Colonic mucosa (tissue), 4 donors: Measurements from ENCODE around the gene EEFSEC. TPM values are rescaled to one million over a fixed set of nuclear protein-coding genes. Genes with fewer than 3 reads are reported as not detected.

Experiments used
- DNase-seq: peaks from one replicate; pipeline ENCODE4 v3.0.0-alpha.2; 2020
- H3K27ac ChIP-seq: fragments of 200-600 bp; one replicate; pipeline ENCODE4 v1.8.0; 2021
- H3K27me3 ChIP-seq: fragments of 200-600 bp; one replicate; pipeline ENCODE4 v1.8.0; 2021
- H3K36me3 ChIP-seq: fragments of 200-600 bp; one replicate; pipeline ENCODE4 v1.8.0; 2021
- H3K4me1 ChIP-seq: fragments of 200-600 bp; one replicate; pipeline ENCODE4 v1.8.0; 2021; ENCODE audit warnings: mild to moderate bottlenecking
- H3K4me3 ChIP-seq: fragments of 200-600 bp; one replicate; pipeline ENCODE4 v1.8.0; 2021
- H3K9ac ChIP-seq, 2 donors: one replicate each; pipeline ENCODE4 v1.7.0; 2013; ENCODE audit warnings: control low read depth in 2 of 2, low read depth in 2 of 2, low read length in 2 of 2
- H3K9me3 ChIP-seq: fragments of 200-600 bp; one replicate; pipeline ENCODE4 v1.8.0; 2021
- CTCF ChIP-seq: fragments of 200-600 bp; IDR thresholded peaks from one replicate; pipeline ENCODE4 v1.8.0; 2022; ENCODE audit warnings: antibody characterized with exemption, mild to moderate bottlenecking
- intact Hi-C: fragments of 100-400 bp; cut with DNase I; formaldehyde crosslinking; loops from one replicate; pipeline ENCODE4 v1.14.1; 2022
- total RNA-seq, 2 donors: library from RNA; stranded (reverse); fragmentation: NEBNext Ultra II Directional in 1 of 2; extraction: Animal tissue kit (Norgen Biotek cat#: 25700) in 1 of 2; gene quantifications; one replicate each; pipeline ENCODE4 v1.2.1, GENCODE V29; 2021
- donor health status: healthy.
- donor health status: DM: no; HTN: no; CAD: no.
- donor health status: DM: no; HTN: no; CAD: no.

Gene EEFSEC
- total RNA-seq, 2 donors from 2014 or later: 8.6 to 16.6 TPM

GRCh38 chr3:128289534-128289933 is 136.3 kb downstream of the EEFSEC start:
- no peak overlapping the region for H3K4me3 ChIP-seq
- no peaks in the 10 kb centered on the region for H3K4me1 ChIP-seq
- no peak for TF ChIP-seq CTCF
- H3K9ac ChIP-seq: no peak overlapping the region
- H3K36me3 ChIP-seq: no peaks in the 10 kb centered on the region
- H3K9me3 ChIP-seq: no peaks in the 10 kb centered on the region
- no peak overlapping the region for H3K27ac ChIP-seq
- H3K27me3 ChIP-seq: no peaks in the 10 kb centered on the region
- intact Hi-C loops: no loop called here
- DNase-seq: peak; percentile 4

- no peaks in the 10 kb centered on the region for H3K27me3 ChIP-seq
Observed at GRCh38 chr3:128290484-128290883, 137.2 kb downstream of the EEFSEC start.

GRCh38 chr3:128293930-128294329 is 140.6 kb downstream of the EEFSEC start:
- intact Hi-C loops: no loop called here
- DNase-seq: no peak
- H3K4me3 ChIP-seq: no peak overlapping the region

More at GRCh38 chr3:128290484-128290883, 137.2 kb downstream of the EEFSEC start:
- no peaks in the 10 kb centered on the region for H3K36me3 ChIP-seq
- no peaks in the 10 kb centered on the region for H3K4me1 ChIP-seq
- intact Hi-C loops: no loop called here
- H3K9ac ChIP-seq: no peak overlapping the region
- no peak for DNase-seq
- H3K4me3 ChIP-seq: no peak overlapping the region
- no peak for TF ChIP-seq CTCF
- H3K27ac ChIP-seq: no peak overlapping the region
- H3K9me3 ChIP-seq: no peaks in the 10 kb centered on the region

GRCh38 chr3:128294999-128295468 is 141.8 kb downstream of the EEFSEC start:
- H3K27ac ChIP-seq: no peak overlapping the region
- DNase-seq: peak; percentile 11
- intact Hi-C loops: no loop called here

More at GRCh38 chr3:128293930-128294329, 140.6 kb downstream of the EEFSEC start:
- Histone ChIP-seq H3K4me1 (no peaks in the 10 kb centered on the region), H3K9me3 (no peaks in the 10 kb centered on the region), H3K27me3 (no peaks in the 10 kb centered on the region), H3K36me3 (no peaks in the 10 kb centered on the region), H3K27ac (no peak overlapping the region), H3K9ac (no peak overlapping the region)
- TF ChIP-seq CTCF: no peak

GRCh38 chr3:128296469-128297251 is 143.4 kb downstream of the EEFSEC start:
- DNase-seq: peak; percentile 5
- no peaks in the 10 kb centered on the region for H3K4me1 ChIP-seq
- H3K36me3 ChIP-seq: no peaks in the 10 kb centered on the region
- H3K4me3 ChIP-seq: no peak overlapping the region
- intact Hi-C loops: no loop called here
- H3K9me3 ChIP-seq: no peaks in the 10 kb centered on the region
- TF ChIP-seq CTCF: no peak
- no peak overlapping the region for H3K9ac ChIP-seq
- H3K27ac ChIP-seq: no peak overlapping the region
- no peaks in the 10 kb centered on the region for H3K27me3 ChIP-seq

More at GRCh38 chr3:128294999-128295468, 141.8 kb downstream of the EEFSEC start:
- no peaks in the 10 kb centered on the region for H3K9me3 ChIP-seq
- no peaks in the 10 kb centered on the region for H3K27me3 ChIP-seq
- H3K9ac ChIP-seq: no peak overlapping the region
- no peak overlapping the region for H3K4me3 ChIP-seq
- no peaks in the 10 kb centered on the region for H3K36me3 ChIP-seq
- H3K4me1 ChIP-seq: no peaks in the 10 kb centered on the region
- no peak for TF ChIP-seq CTCF
